GM18499 (cell line): ENCODE results near the gene GOLT1A.

Experiments
- ATAC-seq: cut with Tn5 transposase; IDR thresholded peaks from one replicate; pipeline ENCODE4 v1.9.1; 2021; ENCODE audit warnings: moderate number of reproducible peaks; ENCODE audit not compliant: insufficient read depth, unreplicated experiment

Gene GOLT1A

GRCh38 chr1:204213668-204214662 is at the start of gene GOLT1A:
Gene GOLT1A (minus strand): TSS chr1:204213988. CDS start chr1:204213906, 82 bp downstream.
- ATAC-seq = no peak

GRCh38 chr1:204263254-204263910 is 49.6 kb upstream of the GOLT1A start:
- ATAC-seq = no peak

- no peak for ATAC-seq
These were observed 48.9 kb upstream of the GOLT1A start for GRCh38 chr1:204262506-204263253.

DNA sequence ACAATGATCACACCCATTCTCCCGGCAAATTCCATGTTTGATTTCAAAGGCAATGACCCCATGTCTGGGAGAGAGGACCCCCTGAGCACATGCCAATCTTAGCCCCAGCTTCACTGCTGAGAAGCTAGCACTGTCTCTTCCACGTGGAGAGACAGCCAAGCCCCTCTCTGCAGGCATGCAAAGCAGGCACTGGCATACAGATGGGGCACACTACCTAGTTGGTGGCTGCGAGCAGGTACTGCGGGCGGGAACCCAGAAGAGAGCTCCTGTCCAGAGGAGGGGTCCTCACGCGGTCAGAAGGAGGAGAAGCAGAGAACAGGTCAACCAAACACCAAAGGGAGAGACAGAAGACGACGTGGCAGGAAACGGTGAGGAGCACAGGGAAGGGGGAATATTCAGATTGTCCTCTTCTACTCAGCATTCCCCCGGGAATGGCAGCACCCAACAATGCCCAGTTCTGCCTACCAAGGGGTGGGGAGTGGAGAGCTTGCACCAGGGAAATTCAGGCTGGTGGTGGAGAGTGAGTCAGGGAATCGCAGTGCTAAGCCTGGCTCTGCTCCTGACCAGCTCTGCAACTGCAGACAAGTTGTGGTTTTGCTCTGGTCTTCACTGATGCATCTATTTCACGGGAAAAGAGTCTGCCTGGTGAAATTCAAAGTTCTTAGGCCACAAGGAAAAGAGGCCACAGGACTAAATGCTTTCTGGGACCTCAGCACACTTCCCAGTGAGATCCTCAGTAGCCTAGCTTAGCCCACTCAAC is 48.1 kb upstream of the GOLT1A start:
- ATAC-seq = no peak

GRCh38 chr1:204261266-204261665 is 47.5 kb upstream of the GOLT1A start:
- ATAC-seq = no peak

DNA sequence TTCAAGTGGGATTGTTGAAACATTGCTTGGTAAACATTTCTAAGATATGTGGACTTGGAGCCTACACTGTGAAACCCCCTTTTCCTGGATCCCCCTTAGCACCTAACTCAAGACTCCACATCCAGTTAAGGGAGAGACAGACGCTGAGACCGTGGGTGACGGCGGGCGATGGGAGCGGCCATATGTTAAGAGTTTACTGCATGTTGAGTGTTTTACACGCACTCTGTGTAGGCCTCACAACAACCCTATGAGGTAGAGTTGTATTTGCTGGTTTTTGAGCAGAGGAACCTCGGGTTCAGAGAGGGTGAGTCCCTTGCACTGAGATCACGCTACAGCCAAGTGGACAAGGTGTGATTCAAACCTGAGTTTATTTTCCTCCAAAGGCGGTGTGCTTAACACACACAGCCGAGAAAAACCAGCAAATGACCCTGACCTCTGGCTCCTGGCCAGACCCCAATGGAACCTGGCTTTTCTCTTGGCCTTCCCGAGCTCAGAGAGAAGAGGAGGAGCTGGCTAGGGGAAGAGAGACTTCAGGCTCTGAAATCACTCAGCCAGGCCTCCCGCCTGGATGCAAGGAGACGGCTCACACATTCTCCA is 46.9 kb upstream of the GOLT1A start:
- no peak for ATAC-seq

- no peak for ATAC-seq
These were observed 46.0 kb upstream of the GOLT1A start for GRCh38 chr1:204259782-204260181.

GRCh38 chr1:204259196-204259595 is 45.4 kb upstream of the GOLT1A start:
- no peak for ATAC-seq

DNA sequence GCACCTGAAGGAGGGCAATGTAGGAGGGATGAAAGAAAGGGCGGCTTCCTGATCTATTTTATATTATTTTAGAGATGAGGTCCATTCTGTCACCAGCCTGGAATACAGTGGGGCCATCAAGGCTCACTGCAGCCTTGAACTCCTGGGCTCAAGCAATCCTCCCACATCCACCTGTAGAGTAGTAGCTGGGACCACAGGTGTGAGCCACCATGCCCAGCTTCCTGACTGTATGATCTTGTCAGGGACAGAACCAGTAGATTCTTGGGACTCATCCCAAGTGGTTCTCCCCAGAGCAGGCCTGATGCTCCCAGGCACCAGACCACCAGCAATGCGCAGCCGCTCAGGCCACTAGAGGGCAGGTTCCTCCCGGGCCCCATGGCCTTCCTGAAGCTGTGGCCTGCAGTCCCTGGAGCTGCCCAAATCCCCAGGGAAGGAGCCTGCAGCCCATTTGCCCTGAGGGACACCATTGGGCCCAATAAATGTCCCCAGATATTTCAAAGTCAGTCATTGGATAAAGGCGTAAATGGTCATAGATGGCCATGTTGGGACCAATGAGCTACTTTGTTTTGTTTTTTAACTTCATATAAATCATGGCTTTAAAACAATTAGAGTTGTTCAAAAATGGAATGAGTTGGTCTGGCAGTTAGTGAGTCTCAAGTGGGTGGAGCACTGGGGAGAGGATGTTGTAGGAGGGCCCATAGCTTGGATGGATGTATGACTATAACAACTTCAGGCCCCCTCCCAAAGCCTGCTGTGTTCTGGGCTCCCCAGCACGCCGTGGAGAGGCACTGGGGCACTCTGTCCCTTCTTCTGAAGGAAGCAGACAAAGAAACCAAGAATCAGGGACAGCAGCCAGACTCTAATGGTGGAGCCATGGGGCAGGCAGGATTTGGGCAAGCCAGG is 44.7 kb upstream of the GOLT1A start:
- no peak for ATAC-seq

GRCh38 chr1:204257446-204257845 is 43.7 kb upstream of the GOLT1A start:
- ATAC-seq = no peak

GRCh38 chr1:204256531-204256930 is 42.7 kb upstream of the GOLT1A start:
- ATAC-seq = no peak

- ATAC-seq = no peak
These were observed 42.2 kb upstream of the GOLT1A start for GRCh38 chr1:204255966-204256365.

- no peak for ATAC-seq
These were observed 41.4 kb upstream of the GOLT1A start for GRCh38 chr1:204255225-204255624.

GRCh38 chr1:204254031-204254661 is 40.4 kb upstream of the GOLT1A start:
- no peak for ATAC-seq

GRCh38 chr1:204251926-204252689 is 38.3 kb upstream of the GOLT1A start:
- no peak for ATAC-seq

DNA sequence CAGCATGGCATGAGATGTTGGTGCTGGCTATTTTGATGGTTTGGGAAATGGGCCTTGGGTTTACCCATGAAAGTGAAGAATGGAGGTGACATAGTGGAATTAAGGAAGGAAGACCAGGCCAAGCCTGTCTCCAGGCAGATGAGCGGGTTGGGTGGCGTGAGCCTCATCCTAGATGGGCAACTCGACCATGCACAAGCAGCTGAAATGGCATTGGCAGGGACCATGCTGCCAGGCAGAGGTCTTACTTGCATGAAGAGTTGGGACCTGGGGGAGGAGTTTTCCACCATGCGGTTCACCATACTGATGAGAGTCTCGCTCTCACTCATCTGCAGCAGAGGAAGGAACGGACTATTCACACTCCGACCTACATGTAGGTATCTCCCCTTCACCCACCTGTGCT is 37.5 kb upstream of the GOLT1A start:
- no peak for ATAC-seq

- no peak for ATAC-seq
These were observed 36.7 kb upstream of the GOLT1A start for GRCh38 chr1:204250428-204251030.
